Effector CD4-positive, alpha-beta T cell (primary cell): ENCODE results near the gene MRFAP1.

Experiments used
- DNase-seq: peaks from one replicate; pipeline ENCODE4 v3.0.0-alpha.2; 2020
- total RNA-seq: gene quantifications from one replicate; lab custom pipeline; 2026; lab: John Stamatoyannopoulos, UW

MRFAP1 gene
- 235 reads per million, percentile 94 among the genes with 10 or more reads in this experiment for total RNA-seq

GRCh38 chr4:6640292-6641163, at the start of gene MRFAP1:
Gene MRFAP1 (plus strand): TSS chr4:6640685. CDS start chr4:6640863, 178 bp downstream.
- DNase-seq = peak; percentile 91

- no peak for DNase-seq
These were observed 49.2 kb upstream of the MRFAP1 start for GRCh38 chr4:6591313-6591712.

- DNase-seq = no peak
These were observed 48.7 kb upstream of the MRFAP1 start for GRCh38 chr4:6591781-6592180.

- no peak for DNase-seq
These were observed 47.5 kb upstream of the MRFAP1 start for GRCh38 chr4:6592804-6593563.

- DNase-seq = no peak
These were observed 46.1 kb upstream of the MRFAP1 start for GRCh38 chr4:6594341-6594740.

- DNase-seq = no peak
These were observed 45.6 kb upstream of the MRFAP1 start for GRCh38 chr4:6594826-6595355.

GRCh38 chr4:6595897-6596537, 44.5 kb upstream of the MRFAP1 start:
- no peak for DNase-seq

GRCh38 chr4:6596948-6597347, 43.5 kb upstream of the MRFAP1 start:
- DNase-seq = no peak

GRCh38 chr4:6598127-6598526, 42.4 kb upstream of the MRFAP1 start:
- DNase-seq = no peak

- DNase-seq = no peak
These were observed 41.8 kb upstream of the MRFAP1 start for GRCh38 chr4:6598641-6599040.

- DNase-seq = no peak
These were observed 38.7 kb upstream of the MRFAP1 start for GRCh38 chr4:6601661-6602250.

- no peak for DNase-seq
These were observed 38.2 kb upstream of the MRFAP1 start for GRCh38 chr4:6602289-6602688.

GRCh38 chr4:6603128-6603527, 37.4 kb upstream of the MRFAP1 start:
- DNase-seq = no peak

- no peak for DNase-seq
These were observed 35.4 kb upstream of the MRFAP1 start for GRCh38 chr4:6605114-6605513.

- no peak for DNase-seq
These were observed 34.9 kb upstream of the MRFAP1 start for GRCh38 chr4:6605605-6606004.

- DNase-seq = no peak
These were observed 33.8 kb upstream of the MRFAP1 start for GRCh38 chr4:6606465-6607235.

- no peak for DNase-seq
These were observed 33.0 kb upstream of the MRFAP1 start for GRCh38 chr4:6607368-6608055.

- no peak for DNase-seq
These were observed 31.6 kb upstream of the MRFAP1 start for GRCh38 chr4:6608758-6609414.

- DNase-seq = no peak
These were observed 30.9 kb upstream of the MRFAP1 start for GRCh38 chr4:6609415-6610079.

- no peak for DNase-seq
These were observed 29.5 kb upstream of the MRFAP1 start for GRCh38 chr4:6610856-6611430.
